Esophagus muscularis mucosa (tissue), 3 donors: ENCODE results near the gene RAB40A.

Source experiments
- CTCF ChIP-seq, 3 experiments: fragments of 200-600 bp in 2 of 3; fragments of 450-650 bp in 1 of 3; sonication (generic) in 2 of 3; IDR thresholded peaks; one replicate each; pipeline ENCODE4 v1.5.1; 2017 to 2019; ENCODE audit warnings: antibody characterized with exemption in 3 of 3, mild to moderate bottlenecking in 2 of 3, moderate library complexity in 1 of 3
- POLR2A ChIP-seq: fragments of 450-650 bp; IDR thresholded peaks from one replicate; pipeline ENCODE4 v1.6.1; 2017; ENCODE audit warnings: antibody characterized with exemption, moderate library complexity, mild to moderate bottlenecking, low read depth

GRCh38 chrX:103513476-103514108 is 5.7 kb downstream of the RAB40A start:
- TF ChIP-seq POLR2A (no peak), CTCF (IDR thresholded peaks at IDR 0.05) (no peak)
